Measurements from ENCODE around the gene TBXT. TPM values are rescaled to one million over a fixed set of nuclear protein-coding genes. Genes with fewer than 3 reads are reported as not detected.

The TBXT gene
- total RNA-seq, 1 donor from 2014 or later, result not detected

DNA sequence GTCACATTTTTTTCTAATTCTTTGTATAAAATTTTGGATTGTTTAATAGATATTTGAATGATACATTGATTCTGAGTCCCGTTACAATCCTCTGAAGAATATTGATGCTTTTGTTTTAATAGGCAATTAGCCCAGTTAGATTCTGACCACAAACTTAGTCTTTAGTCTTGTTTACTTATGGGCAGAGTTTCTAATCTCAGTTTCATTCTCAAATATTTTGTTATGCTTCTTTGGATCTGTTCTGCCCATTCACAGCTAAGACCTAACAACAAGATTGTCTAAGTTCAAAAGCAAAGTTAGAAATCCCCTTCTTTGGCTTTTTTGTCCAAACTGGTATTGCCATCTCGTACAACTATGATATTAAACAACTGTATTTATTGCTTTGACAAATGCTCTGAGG is 58.0 kb downstream of the TBXT start:
- H3K4me3 ChIP-seq (ENCODE audit: low read depth, low read length), result no peak overlapping the region
- DNase-seq (ENCODE audit: low read depth), result no peak
- no peaks in the 10 kb centered on the region for H3K27me3 ChIP-seq (ENCODE audit: control insufficient read depth, insufficient read depth, low read length)
- TF ChIP-seq, protein P1, sequence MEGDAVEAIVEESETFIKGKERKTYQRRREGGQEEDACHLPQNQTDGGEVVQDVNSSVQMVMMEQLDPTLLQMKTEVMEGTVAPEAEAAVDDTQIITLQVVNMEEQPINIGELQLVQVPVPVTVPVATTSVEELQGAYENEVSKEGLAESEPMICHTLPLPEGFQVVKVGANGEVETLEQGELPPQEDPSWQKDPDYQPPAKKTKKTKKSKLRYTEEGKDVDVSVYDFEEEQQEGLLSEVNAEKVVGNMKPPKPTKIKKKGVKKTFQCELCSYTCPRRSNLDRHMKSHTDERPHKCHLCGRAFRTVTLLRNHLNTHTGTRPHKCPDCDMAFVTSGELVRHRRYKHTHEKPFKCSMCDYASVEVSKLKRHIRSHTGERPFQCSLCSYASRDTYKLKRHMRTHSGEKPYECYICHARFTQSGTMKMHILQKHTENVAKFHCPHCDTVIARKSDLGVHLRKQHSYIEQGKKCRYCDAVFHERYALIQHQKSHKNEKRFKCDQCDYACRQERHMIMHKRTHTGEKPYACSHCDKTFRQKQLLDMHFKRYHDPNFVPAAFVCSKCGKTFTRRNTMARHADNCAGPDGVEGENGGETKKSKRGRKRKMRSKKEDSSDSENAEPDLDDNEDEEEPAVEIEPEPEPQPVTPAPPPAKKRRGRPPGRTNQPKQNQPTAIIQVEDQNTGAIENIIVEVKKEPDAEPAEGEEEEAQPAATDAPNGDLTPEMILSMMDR (IDR thresholded peaks at IDR 0.05; ENCODE audit: insufficient read depth, low read length, poor library complexity, severe bottlenecking), result no peak
- no peaks in the 10 kb centered on the region for H3K36me3 ChIP-seq (ENCODE audit: control insufficient read depth, insufficient read depth, low read length)

Other genes starting within 250 kb of the TBXT start
- 0.13 and 0.55 TPM in 2 replicates for gene PRR18, start 140.5 kb upstream of the TBXT start, total RNA-seq
- gene SFT2D1, start 174.7 kb upstream of the TBXT start, total RNA-seq, result 59.7 and 74.1 TPM in 2 replicates
- gene MPC1, start 215.1 kb upstream of the TBXT start, total RNA-seq, result 20.3 and 27.9 TPM in 2 replicates